Gastroesophageal sphincter (tissue), 4 donors: Measurements from ENCODE around the gene ADARB1. TPM values are rescaled to one million over a fixed set of nuclear protein-coding genes. Genes with fewer than 3 reads are reported as not detected.
A peak's percentile ranks its signal among the peaks of the same experiment; 100 is the strongest.

ENCODE experiments used
- ATAC-seq: fragments of 150-250 bp; one replicate; pipeline ENCODE4 v1.9.1; 2016; ENCODE audit warnings: mild to moderate bottlenecking, moderate library complexity
- H3K27ac ChIP-seq, 4 donors: fragments of 200-600 bp; sonication (generic) in 3 of 4; 1 replicate in 3 of 4; 2 replicates in 1 of 4; pipeline ENCODE4 v1.5.1; 2016 to 2019
- H3K27me3 ChIP-seq: fragments of 200-600 bp; sonication (generic); one replicate; pipeline ENCODE4 v1.5.1; 2019
- H3K36me3 ChIP-seq, 2 donors: fragments of 200-600 bp; sonication (generic); one replicate each; pipeline ENCODE4 v1.5.1; 2019; ENCODE audit warnings: control low read depth in 1 of 2
- H3K4me1 ChIP-seq, 3 donors: fragments of 200-600 bp; sonication (generic); 1 replicate in 2 of 3; 2 replicates in 1 of 3; pipeline ENCODE4 v1.5.1; 2016 to 2019; ENCODE audit warnings: control low read depth in 2 of 3
- H3K4me3 ChIP-seq, 2 donors: fragments of 200-600 bp; sonication (generic); one replicate each; pipeline ENCODE4 v1.5.1; 2019; ENCODE audit warnings: mild to moderate bottlenecking in 1 of 2, moderate library complexity in 1 of 2
- H3K9me3 ChIP-seq, 3 donors: fragments of 200-600 bp; sonication (generic); one replicate each; pipeline ENCODE4 v1.5.1; 2017 to 2019; ENCODE audit warnings: control low read depth in 2 of 3
- CTCF ChIP-seq, 4 experiments: fragments of 200-600 bp in 2 of 4; fragments of 450-650 bp in 2 of 4; sonication (generic) in 1 of 4; IDR thresholded peaks; one replicate each; pipeline ENCODE4 v1.5.1; 2017 to 2019; ENCODE audit warnings: antibody characterized with exemption in 4 of 4, mild to moderate bottlenecking in 2 of 4, moderate library complexity in 2 of 4
- EP300 ChIP-seq: sonication (generic); formaldehyde crosslinking; IDR thresholded peaks from one replicate; pipeline ENCODE4 v1.6.1; 2017; ENCODE audit warnings: antibody characterized with exemption, mild to moderate bottlenecking
- POLR2A ChIP-seq, 2 donors: fragments of 450-650 bp; IDR thresholded peaks; one replicate each; pipeline ENCODE4 v1.6.1; 2017; ENCODE audit warnings: antibody characterized with exemption in 2 of 2, mild to moderate bottlenecking in 2 of 2, moderate library complexity in 1 of 2
- POLR2AphosphoS5 ChIP-seq: sonication (generic); formaldehyde crosslinking; IDR thresholded peaks from one replicate; pipeline ENCODE4 v1.6.1; 2017; ENCODE audit warnings: antibody characterized with exemption
- WGBS, 2 donors: methylation state at CpG; one replicate each; pipeline ENCODE4 v1.1.5; 2018; ENCODE audit warnings: low coverage in 1 of 2; 5-methylcytosine and 5-hydroxymethylcytosine counted together
- total RNA-seq, 4 donors: library from RNA; depleted of rRNA; stranded (reverse); fragments of >200 nt; gene quantifications; one replicate each; pipeline ENCODE4 v1.1.0, GENCODE V29; 2016

The ADARB1 gene
- total RNA-seq, 4 donors from 2014 or later: 136 to 228 (median 181) TPM

DNA sequence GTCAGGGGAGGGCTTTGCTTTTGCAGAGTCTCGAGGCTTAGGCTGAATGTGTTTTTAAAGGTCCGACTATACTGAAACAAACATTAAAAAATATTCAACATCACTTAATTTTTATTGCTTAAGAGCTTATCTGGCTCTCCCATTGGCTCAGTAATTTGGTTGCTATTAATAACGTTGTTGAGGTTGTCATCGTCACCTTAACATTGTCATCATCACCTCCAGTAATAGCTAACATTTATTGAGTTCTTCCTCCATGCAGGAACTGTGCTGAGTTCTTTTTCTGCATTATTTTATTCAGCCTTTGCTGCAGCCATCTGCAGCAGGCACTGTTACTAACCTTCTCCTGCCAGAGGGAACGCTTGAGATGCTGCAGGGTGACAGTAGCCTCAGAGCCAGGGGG is 40.1 kb downstream of the ADARB1 start:
- Histone ChIP-seq H3K27ac (peak overlapping the region; percentile 57 to 78 (median 72)), H3K27me3 (no peaks in the 10 kb centered on the region), H3K36me3 (peaks cover 0 to 5% of the 10 kb centered on the region in 2 donors), H3K4me1 (peaks cover 8 to 83% (median 38%) of the 10 kb centered on the region in 3 donors), H3K9me3 (no peaks in the 10 kb centered on the region), H3K4me3 (no peak overlapping the region)
- ATAC-seq: peak; percentile 20
- WGBS, 2 donors: 22 to 31% methylated on average over 3 to 5 of the region's 5 CpGs
- TF ChIP-seq CTCF (IDR thresholded peaks at IDR 0.05) (no peak), POLR2A (IDR thresholded peaks at IDR 0.05) (no peak), POLR2AphosphoS5 (no peak), EP300 (no peak)

GRCh38 chr21:45115141-45115540 is 40.8 kb downstream of the ADARB1 start:
- ATAC-seq: no peak
- TF ChIP-seq CTCF (IDR thresholded peaks at IDR 0.05) (no peak), EP300 (no peak), POLR2A (IDR thresholded peaks at IDR 0.05) (no peak), POLR2AphosphoS5 (no peak)
- H3K9me3 ChIP-seq: no peaks in the 10 kb centered on the region
- 62 to 80% methylated on average over 2 to 5 of the region's 5 CpGs for WGBS, 2 donors
- peaks cover 8 to 76% (median 32%) of the 10 kb centered on the region in 3 donors for H3K4me1 ChIP-seq
- H3K27ac ChIP-seq: peak overlapping the region; percentile 0 to 73 (median 64)
- peaks cover 0 to 10% of the 10 kb centered on the region in 2 donors for H3K36me3 ChIP-seq
- H3K27me3 ChIP-seq: no peaks in the 10 kb centered on the region
- no peak overlapping the region for H3K4me3 ChIP-seq

- no peak overlapping the region for H3K4me3 ChIP-seq
- TF ChIP-seq CTCF (IDR thresholded peaks at IDR 0.05): no peak
- TF ChIP-seq POLR2A (IDR thresholded peaks at IDR 0.05): no peak
- TF ChIP-seq POLR2AphosphoS5: no peak
- no peak for TF ChIP-seq EP300
- H3K36me3 ChIP-seq: peaks cover 0 to 14% of the 10 kb centered on the region in 2 donors
- WGBS, 2 donors: 96% methylated on average over 5 of the region's 6 CpGs; no CpG with 5 or more reads in 1 of the 2 donors
- no peaks in the 10 kb centered on the region for H3K9me3 ChIP-seq
- H3K4me1 ChIP-seq: peaks cover 8 to 67% (median 25%) of the 10 kb centered on the region in 3 donors
- H3K27ac ChIP-seq: peak overlapping the region in 2 of 4 donors; percentile 31 to 71
- ATAC-seq: no peak
- no peaks in the 10 kb centered on the region for H3K27me3 ChIP-seq
Observed at GRCh38 chr21:45116066-45116465, 41.7 kb downstream of the ADARB1 start.

DNA sequence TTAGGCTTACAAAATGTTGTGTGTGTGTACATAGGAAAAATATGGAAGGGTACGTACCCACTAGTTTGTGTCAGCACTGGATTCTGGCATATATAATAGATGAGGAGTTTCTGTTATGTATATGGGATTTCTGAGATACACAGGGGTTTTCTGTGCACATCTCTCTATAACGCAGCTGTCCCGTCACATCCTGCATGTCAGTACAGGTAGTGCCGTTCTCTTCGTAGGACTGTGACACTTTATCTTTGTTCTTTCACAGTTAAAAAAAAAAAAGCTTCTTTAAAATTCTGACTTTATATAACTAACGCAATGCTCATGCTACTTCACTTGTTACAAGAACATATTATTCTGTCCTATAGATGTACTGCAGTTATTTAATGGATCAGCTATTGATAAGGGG is 42.9 kb downstream of the ADARB1 start:
- Histone ChIP-seq H3K4me3 (no peak overlapping the region), H3K27me3 (no peaks in the 10 kb centered on the region), H3K4me1 (peaks cover 8 to 66% (median 16%) of the 10 kb centered on the region in 3 donors), H3K27ac (peak overlapping the region in 2 of 4 donors; percentile 27 to 71), H3K36me3 (peaks cover 0 to 18% of the 10 kb centered on the region in 2 donors), H3K9me3 (no peaks in the 10 kb centered on the region)
- WGBS, 2 donors: 84 to 95% methylated on average over 6 of the region's 6 CpGs
- TF ChIP-seq EP300 (no peak), CTCF (IDR thresholded peaks at IDR 0.05) (no peak), POLR2A (IDR thresholded peaks at IDR 0.05) (no peak), POLR2AphosphoS5 (no peak)
- no peak for ATAC-seq

DNA sequence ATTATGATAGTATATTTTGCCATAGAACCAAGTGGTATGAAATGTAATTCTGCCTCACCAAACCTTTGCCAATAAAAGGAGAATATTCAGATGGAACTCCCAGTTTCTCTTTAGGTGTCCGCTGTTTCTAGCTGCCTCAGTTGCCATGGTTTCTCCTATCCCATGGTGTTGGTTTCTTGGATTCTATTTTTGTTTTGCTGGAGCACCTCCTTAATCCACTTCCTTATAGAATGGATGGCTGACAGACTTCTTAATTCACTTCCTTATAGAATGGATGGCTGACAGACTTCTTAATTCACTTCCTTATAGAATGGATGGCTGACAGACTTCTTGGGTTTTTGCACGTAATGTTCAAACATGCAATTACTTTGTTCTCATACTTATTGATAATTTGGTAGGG is 43.7 kb downstream of the ADARB1 start:
- H3K27me3 ChIP-seq: no peaks in the 10 kb centered on the region
- TF ChIP-seq POLR2AphosphoS5 (no peak), EP300 (no peak), POLR2A (IDR thresholded peaks at IDR 0.05) (no peak), CTCF (IDR thresholded peaks at IDR 0.05) (no peak)
- H3K27ac ChIP-seq: no peak overlapping the region
- H3K36me3 ChIP-seq: peaks cover 0 to 18% of the 10 kb centered on the region in 2 donors
- ATAC-seq: no peak
- WGBS, 2 donors: 100% methylated on average over 2 of the region's 2 CpGs
- no peaks in the 10 kb centered on the region for H3K9me3 ChIP-seq
- H3K4me1 ChIP-seq: peaks cover 8 to 66% (median 12%) of the 10 kb centered on the region in 3 donors
- no peak overlapping the region for H3K4me3 ChIP-seq
